HG02588 (cell line): ENCODE measurements around the gene GNB3.
"Not testable (repeated sequence)": the region's sequence is repeated elsewhere in the genome, so short reads cannot be mapped to it uniquely, and the experiment has no call there.

ENCODE experiments used
- ATAC-seq: cut with Tn5 transposase; IDR thresholded peaks from one replicate; pipeline ENCODE4 v1.9.1; 2021; ENCODE audit warnings: mild to moderate bottlenecking, moderate library complexity; ENCODE audit not compliant: unreplicated experiment

The GNB3 gene

DNA sequence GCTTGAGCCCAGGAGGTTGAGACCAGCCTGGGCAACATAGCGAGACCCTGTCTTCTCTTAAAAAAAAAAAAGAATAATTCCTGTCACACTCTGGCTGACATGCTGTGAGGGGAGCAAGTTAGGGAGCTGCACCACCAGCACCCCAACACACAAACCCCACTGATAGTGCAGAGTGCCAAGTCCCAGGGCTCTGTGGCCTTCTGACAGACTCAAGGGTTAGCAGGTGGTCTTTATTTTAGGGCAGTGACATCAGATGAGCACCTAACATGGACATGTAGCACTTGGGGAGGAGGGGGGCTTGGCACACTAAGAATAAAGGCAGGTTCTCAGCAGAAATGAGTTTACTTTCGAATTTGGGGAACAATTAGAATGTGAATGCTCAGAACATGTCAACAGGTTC lies 18.1 kb downstream of the GNB3 start:
- ATAC-seq, result no peak

DNA sequence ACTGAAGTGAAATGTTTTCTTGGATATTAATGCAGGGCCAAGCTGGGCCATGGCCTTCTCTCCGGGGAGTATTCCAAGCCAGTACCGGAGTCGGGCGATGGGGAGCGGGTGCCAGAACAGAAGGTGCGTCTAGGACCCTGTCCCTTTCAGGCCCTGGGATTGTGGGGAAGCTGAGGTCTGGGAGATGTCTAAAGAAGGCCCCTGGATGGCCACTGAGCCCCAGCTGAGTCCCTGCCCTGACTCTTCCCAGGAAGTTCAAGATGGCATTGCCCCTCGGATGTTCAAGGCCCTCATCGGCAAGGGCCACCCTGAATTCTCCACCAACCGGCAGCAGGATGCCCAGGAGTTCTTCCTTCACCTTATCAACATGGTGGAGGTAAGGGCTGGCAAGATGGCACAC lies 19.4 kb downstream of the GNB3 start:
- no peak for ATAC-seq

DNA sequence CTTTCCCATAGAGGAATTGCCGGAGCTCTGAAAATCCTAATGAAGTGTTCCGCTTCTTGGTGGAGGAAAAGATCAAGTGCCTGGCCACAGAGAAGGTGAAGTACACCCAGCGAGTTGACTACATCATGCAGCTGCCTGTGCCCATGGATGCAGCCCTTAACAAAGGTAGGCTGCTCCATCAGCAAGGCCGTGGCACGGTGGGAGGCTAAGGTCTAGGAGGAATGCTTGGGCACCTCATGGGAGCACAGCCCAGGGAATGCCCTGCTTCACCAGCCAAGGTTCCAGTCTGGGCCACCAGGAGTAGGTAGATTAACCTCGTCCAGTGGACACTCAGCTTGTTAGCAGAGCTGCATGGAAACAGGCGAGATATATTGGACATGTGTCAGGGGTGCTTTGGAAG lies 20.2 kb downstream of the GNB3 start:
- ATAC-seq, result no peak

DNA sequence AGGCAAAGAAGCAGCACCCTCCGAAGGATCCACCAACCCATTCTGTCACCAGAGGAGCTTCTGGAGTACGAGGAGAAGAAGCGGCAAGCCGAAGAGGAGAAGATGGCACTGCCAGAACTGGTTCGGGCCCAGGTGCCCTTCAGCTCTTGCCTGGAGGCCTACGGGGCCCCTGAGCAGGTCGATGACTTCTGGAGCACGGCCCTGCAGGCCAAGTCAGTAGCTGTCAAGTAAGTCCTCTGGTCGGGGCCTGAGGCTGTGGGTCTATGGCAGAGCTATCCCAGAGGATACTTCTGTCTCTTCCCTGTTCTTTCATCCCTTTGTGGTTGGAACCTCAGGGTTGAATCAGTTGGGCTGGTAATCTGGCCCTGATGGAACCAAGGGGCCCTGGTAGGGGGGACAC lies 20.7 kb downstream of the GNB3 start:
- no peak for ATAC-seq

DNA sequence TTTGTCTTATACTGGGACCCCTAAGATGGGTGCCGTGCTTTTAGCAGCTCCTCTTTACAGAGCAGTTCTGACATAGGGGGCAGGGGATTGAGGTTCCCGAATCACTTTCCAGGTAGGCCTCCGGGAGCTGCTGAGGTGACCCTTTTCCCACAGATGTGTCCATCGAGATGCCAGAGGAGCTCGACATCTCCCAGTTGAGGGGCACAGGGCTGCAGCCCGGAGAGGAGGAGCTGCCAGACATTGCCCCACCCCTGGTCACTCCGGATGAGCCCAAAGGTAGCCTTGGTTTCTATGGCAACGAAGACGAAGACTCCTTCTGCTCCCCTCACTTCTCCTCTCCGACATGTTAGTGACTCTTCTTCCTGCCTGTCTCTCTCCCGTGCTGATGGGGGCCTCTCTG lies 22.3 kb downstream of the GNB3 start:
- ATAC-seq, result no peak

DNA sequence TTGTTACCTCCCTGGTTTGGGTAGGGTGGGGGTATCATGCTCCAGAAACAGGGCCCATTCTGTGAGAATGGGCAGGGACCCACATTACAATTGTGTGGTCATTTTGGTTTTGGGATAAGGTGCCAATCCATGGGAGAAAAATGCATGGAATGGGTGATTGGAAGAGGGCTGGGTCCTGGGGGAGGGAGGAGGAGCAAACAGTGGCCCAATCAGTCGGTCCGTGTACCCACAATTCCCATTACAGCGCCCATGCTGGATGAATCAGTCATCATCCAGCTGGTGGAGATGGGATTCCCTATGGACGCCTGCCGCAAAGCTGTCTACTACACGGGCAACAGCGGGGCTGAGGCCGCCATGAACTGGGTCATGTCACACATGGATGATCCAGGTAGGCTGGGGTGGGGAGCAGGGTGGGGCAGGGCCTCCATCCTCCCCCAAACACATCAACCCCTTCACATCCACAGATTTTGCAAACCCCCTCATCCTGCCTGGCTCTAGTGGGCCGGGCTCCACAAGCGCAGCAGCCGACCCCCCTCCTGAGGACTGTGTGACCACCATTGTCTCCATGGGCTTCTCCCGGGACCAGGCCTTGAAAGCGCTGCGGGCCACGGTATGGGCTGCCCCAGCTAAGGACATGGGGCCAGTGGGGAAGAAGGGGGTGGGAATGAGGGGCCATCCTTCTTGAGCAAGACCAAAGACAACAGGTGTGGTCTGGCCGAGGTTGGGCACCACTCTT lies 23.0 kb downstream of the GNB3 start:
- ATAC-seq, result no peak

DNA sequence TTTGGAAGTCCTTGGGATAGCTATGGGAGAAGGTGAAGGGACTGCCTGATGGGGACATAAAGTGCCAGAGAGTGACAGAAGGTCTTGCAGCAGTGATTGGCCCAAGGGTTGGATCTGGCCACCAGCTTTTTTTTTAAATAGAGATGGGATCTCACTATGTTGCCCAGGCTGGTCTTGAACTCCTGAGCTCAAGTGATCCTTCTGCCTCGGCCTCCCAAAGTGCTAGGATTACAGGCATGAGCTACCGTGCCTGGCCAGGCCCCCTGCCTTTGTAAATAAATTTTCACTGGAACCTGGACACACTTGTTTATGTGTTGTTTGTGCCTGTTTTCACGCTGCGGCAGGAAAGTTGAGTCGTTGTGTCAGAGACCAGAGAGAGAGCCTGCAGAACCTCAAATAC lies 24.6 kb downstream of the GNB3 start:
- ATAC-seq, result not testable (repeated sequence)

DNA sequence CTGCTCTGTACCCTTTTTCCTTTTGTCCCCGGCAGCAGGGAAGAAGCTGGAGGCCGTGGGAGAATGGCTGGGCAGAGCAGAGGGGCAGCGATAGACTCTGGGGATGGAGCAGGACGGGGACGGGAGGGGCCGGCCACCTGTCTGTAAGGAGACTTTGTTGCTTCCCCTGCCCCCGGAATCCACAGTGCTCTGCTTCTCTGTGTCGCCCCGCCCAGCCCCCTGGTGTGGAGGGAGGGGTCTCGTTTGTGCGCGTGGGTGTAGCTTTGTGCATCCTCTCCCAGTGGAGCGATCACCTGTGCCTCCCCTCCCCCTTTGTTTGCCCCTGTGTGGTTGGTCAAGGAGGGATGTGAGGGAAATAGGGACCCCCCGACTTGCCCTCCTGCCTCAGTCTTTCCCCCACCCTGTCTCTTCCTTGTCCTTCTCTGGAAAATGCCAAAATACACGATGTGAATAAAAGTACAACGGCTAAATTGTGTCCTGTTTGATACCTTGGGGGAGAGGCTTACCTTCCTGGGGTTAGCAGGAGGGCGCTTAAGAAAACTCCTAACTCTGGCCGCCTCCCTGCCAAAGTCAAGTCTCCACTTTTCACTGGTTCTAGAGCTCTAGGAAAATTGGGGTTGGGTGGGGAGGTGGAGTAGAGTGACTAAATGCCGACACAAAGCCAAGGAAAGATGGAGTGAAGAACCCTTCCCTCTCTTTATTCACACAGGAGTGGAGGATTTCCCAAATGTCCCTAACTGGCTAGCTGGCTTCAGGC lies 25.6 kb downstream of the GNB3 start:
- ATAC-seq, result no peak

DNA sequence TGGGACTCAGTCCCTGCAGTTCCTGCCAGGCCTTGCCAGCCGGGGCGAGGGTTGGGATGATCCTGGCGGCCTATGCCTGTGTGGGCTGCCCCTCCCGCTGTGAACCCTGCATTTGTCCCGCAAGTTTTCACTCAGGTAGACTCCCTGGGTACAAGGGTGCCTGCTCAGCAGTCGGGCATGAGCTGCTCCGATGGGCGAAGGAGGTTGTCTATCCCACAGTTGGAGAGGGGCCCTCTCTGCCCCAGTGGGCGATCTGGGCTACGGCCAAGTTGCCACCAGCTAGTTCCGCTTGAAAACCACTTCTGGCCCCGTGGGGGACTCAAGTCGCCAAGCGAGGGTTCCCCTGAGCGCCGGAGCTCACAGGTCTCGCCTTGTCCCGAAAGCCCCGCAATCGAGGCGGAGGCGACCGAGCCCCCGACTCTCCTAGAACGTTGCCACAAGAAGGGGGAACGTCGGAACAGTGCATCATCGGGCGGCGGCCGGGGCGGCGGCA lies 26.2 kb downstream of the GNB3 start:
- peak; percentile 14 for ATAC-seq

DNA sequence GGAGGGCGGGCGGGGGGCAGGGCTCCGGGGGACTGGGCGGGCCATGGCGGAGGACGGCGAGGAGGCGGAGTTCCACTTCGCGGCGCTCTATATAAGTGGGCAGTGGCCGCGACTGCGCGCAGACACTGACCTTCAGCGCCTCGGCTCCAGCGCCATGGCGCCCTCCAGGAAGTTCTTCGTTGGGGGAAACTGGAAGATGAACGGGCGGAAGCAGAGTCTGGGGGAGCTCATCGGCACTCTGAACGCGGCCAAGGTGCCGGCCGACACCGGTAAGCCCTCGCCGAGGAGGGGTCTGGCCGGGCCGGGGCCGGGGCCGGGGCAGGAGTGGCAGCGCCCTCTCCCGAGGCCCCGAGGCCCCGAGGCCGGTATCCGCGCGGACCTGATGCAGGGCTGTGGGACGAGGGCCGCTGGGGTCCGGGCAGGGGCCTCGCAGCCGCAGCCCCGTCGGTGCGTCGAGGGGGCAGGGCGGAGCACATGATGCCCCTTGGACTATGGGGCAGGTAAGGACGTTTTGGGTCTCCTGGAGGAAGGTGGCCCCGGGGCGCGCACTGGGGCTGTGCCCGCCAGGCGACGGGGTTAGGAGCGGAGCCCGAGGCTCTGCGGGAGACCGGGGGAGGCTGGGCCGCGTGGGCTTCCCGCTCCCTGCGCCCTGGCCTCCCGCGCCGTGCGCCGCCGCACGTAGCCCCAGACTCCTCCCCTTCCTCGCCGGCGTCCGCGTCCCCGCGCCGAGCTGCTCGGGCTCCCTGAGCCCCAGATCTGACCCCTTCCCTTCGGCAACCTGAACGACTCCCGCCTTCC lies 26.9 kb downstream of the GNB3 start, which contains the start of gene TPI1:
TPI1 (plus strand) TSS at position 119 of the 798 bp plus-strand sequence; CDS start at position 155, 36 bp downstream.
- ATAC-seq, result peak; percentile 50

DNA sequence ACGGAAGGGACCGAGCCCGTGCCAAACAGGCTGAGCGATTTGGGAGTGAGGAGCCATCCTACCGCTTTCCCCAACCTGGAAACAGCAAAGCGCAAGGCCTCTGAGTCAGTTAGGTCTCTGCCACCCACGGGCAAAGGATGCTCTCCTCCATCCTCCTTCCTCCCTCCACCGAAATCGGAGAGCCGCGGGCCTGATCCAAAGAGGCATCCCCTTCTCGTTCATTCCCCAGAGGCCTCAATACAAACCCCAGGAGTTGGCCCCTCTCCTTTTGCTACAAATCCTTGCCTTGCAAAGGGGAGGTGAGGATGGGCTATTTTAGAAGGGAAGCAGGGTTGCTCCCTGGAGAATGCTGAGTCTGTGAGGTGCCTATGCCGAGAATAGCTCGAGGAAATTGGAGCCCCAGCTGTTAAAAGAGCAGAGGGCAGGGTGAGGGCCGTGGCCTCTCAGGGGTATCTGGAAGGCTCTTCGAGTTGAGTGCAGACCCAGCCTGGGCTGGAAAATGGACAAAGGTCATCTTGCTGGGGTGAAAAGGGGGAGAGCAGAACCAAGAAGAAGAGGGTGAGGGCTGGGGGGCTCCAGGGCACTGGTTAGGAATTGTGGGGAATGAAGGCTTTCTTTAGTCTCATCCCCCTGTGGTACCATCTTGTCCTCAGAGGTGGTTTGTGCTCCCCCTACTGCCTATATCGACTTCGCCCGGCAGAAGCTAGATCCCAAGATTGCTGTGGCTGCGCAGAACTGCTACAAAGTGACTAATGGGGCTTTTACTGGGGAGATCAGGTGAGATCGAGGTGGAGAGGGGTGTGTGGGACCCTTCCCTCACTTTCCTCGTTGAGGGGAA lies 27.7 kb downstream of the GNB3 start:
- no peak for ATAC-seq

DNA sequence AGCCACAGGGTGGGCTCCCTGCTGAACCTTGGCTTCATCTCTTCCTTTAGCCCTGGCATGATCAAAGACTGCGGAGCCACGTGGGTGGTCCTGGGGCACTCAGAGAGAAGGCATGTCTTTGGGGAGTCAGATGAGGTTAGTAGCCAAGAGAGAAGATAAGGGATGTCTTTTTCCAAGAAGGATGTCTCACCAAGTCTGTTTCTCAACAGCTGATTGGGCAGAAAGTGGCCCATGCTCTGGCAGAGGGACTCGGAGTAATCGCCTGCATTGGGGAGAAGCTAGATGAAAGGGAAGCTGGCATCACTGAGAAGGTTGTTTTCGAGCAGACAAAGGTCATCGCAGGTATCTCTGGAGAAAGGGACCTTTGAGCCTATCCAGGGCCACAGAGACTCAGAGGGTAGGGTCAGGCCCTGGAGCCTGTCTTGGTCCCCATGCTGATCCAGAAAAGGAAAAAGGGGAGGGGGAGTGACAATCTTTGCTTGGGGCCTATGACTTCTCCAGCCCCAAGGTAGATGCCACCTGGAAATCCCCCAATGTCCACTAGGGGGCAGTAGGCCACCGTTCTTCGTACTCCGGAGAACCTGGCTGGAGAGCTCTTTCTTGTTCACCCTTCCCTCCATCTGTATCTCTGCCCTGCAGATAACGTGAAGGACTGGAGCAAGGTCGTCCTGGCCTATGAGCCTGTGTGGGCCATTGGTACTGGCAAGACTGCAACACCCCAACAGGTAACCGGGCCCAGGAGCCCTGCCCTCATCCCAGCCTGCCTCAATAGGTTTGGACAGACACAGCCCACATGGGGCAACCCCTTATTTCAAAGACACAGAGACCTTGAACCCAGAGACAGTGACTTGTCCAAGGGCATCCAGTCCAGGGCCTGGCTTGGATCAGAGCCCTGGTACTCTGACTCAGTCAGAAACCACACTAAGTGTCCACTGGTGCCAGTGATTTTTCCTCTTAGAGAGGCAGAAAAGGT lies 28.6 kb downstream of the GNB3 start:
- no peak for ATAC-seq

DNA sequence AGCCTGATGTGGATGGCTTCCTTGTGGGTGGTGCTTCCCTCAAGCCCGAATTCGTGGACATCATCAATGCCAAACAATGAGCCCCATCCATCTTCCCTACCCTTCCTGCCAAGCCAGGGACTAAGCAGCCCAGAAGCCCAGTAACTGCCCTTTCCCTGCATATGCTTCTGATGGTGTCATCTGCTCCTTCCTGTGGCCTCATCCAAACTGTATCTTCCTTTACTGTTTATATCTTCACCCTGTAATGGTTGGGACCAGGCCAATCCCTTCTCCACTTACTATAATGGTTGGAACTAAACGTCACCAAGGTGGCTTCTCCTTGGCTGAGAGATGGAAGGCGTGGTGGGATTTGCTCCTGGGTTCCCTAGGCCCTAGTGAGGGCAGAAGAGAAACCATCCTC lies 29.6 kb downstream of the GNB3 start:
- not testable (repeated sequence) for ATAC-seq

DNA sequence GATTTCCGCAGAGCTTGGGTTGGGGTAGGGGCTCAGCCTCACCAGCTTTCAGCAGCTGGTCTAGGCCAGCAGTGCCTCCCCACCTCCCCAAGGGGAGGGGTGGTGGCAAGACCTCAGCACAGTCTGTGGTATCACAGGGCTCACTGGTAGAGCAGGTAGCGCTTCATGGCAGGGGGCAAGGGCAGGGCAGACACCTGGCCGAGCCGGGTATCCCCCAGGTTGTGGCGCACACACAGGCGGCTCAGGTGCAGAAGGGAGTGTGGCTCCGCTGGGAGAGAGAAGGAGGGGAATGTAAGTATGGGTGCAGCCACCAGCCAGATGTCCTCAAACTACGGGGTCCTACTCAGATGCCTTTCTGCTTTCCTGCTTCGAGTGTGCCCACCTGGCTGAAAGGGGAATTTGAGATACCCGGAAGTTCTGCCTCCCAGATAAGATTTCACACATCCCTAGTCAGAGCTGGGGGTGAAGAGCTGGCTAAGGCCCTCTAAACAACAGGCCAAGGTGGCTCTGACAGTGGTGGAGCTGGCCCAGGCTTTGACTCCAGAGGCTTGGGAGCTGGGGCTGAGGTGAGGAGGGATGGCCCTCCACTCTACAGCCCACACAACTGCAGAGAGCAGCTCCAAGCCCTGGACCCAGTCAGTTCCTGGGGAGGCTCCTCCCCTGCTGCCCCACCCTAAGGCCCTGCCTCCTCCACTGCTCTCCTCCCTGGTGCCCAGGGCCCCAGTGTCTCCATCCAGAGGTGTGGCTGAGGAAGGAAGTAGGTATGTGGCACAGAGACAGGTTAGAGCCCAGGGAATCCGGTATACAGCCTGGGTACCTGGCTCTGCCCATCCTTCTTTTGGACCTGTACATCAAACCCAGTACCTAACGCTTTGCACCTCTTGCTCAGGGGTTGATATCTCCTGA lies 30.6 kb downstream of the GNB3 start:
- ATAC-seq, result no peak

DNA sequence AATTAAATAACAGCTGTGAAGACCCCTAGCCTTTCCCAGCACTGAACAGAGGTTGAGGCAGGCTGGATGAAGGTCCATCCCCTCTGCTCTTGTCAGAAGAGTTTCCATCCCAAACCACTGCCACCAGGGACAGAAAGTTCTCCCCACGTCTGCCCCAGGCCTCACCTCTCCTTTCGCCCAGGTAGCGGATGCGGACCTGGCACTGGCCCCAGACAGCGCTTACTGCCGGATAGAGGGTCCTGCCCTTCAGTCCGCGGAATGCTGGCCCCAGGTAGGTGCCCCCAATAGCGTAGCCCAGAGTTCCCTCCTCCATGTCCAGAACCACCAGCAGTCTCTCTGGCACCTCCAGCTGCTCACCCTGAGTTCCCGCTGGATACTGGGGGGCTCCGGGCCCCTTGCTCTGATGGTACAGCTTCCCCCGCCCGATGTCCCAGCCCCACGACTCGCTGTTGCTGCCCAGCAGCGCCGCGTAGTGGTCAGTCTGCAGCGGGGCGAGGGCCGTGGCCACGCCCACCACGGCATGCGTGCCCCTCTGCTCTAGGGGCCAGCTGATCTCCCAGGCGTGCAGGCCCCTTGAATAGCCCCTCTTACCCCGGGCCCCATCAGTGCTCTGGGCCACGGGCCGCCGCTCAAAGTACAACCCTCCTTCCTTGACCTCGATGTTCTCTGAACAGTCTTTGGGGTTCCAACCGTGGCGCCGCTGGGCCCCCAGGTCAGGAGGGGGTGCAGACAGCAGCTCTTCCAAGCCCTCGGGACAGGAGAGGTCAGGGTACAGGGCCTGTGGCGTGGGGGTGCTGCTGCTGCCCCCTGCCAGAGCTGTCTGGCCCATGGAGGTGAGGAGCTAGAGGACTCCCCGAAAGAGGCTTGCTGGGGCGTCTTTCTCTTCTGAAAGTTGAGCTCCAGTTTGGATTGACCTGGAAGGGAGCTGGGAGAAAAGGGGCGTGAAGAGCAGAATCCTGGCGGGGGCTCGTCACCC lies 31.6 kb downstream of the GNB3 start:
- ATAC-seq, result peak; percentile 32

DNA sequence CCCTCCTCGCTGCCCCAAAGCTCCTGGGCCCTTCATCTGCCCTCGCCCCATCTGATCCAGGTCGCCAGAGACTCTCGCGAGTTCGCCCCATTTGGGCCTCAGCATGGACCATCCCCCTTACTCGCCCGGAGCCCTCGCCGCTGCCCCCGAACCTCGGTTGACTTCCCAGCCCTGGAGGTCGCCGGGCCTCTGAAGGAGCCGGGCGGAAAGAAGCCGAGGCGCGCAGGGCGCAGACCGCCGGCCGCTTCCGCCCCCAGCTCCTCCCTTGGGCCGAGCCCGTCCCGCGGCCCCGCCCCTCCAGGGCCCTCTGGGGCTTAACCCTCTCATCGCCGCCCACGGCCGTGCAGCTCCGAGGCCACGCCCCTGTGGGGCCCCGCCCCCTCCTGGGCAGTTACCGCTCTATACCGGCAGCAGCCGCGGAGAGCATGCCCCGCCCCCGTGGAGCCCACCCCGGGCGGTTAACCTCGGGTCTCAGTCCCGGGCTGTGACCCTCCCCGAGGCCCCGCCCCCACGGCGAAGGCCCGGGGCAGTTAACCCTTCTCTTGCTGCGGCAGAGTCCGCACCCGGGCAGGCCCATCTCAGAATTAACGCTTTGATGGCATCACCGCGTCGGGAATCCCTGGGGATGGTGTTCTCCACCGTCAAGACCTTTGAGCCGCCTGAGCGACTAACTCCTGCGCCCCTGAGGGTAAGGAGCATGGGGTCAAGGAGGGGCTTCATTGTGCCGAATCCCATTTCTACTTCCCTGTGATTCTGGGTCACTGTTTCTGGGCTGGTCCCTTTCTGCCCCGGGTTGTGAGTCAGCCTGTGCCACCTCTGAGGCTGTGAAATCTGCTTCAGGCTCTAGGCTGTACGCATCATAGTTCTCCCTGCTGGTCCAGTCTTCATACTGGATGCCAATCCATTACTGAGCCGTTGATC lies 32.6 kb downstream of the GNB3 start, which contains the start of gene SPSB2:
SPSB2 (minus strand) TSS at position 210 of the 921 bp plus-strand sequence. CDS start 402 bp downstream, outside the sequence.
- ATAC-seq, result peak; percentile 78
